ENCODE measurements around the gene AMOTL1. TPM values are rescaled to one million over a fixed set of nuclear protein-coding genes. Genes with fewer than 3 reads are reported as not detected.

The AMOTL1 gene, protein sequence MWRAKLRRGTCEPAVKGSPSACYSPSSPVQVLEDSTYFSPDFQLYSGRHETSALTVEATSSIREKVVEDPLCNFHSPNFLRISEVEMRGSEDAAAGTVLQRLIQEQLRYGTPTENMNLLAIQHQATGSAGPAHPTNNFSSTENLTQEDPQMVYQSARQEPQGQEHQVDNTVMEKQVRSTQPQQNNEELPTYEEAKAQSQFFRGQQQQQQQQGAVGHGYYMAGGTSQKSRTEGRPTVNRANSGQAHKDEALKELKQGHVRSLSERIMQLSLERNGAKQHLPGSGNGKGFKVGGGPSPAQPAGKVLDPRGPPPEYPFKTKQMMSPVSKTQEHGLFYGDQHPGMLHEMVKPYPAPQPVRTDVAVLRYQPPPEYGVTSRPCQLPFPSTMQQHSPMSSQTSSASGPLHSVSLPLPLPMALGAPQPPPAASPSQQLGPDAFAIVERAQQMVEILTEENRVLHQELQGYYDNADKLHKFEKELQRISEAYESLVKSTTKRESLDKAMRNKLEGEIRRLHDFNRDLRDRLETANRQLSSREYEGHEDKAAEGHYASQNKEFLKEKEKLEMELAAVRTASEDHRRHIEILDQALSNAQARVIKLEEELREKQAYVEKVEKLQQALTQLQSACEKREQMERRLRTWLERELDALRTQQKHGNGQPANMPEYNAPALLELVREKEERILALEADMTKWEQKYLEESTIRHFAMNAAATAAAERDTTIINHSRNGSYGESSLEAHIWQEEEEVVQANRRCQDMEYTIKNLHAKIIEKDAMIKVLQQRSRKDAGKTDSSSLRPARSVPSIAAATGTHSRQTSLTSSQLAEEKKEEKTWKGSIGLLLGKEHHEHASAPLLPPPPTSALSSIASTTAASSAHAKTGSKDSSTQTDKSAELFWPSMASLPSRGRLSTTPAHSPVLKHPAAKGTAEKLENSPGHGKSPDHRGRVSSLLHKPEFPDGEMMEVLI
- 32.6 TPM for total RNA-seq

DNA sequence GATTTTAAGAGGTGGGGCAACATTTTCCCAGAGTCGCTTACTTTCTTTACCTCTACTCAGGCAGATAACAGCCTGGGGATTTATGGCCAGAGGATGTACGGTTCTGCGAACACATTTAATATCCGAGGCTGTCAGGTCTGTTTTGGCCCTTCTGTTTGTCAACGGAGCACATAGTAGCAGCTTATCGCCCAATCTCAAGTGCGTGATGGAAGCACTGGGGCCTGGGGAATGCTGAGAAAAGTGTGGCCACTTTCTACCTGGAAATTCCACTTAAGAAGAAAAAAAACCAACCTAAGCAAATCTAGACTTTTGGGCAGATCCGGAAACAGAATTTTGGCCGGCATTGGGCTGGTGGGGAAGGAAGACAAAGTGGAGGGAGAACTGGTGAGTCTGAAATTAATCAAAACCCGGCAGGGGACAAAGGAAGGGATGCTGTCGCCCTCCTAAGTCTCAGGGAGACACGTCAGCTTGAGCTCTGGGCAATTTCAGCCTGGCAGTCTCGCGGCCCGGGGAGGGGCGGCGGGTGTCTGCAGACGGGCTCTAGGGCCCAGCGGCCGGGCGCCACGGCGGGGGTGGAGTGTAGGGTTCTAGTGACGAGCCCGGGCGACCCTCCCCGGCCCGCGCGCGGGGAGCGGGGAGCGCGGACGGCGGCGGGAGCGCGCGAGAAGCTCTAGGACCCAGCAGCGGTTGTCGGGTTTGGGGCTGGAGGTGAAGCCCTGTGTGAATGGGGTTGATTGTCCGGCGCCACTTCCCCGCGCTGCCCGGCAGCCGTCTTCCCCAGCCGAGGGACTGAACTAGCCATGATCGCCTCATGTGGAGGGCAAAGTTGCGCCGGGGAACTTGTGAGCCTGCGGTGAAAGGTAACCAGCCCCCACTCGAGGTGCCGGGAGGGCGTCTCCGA lies at the start of gene AMOTL1:
Gene AMOTL1, plus strand, starts transcription at position 656 of the 901 bp plus-strand sequence. Its CDS starts 156 bp downstream, at position 812.
- no peaks in the 10 kb centered on the region for H3K9me3 ChIP-seq
- H3K4me1 ChIP-seq: peaks cover 0 to 15% of the 10 kb centered on the region in 2 donors
- no peaks in the 10 kb centered on the region for H3K27me3 ChIP-seq
- peak within 1 kb of the TSS; percentile 82 to 98 for H3K4me3 ChIP-seq
- TF ChIP-seq, protein P1, sequence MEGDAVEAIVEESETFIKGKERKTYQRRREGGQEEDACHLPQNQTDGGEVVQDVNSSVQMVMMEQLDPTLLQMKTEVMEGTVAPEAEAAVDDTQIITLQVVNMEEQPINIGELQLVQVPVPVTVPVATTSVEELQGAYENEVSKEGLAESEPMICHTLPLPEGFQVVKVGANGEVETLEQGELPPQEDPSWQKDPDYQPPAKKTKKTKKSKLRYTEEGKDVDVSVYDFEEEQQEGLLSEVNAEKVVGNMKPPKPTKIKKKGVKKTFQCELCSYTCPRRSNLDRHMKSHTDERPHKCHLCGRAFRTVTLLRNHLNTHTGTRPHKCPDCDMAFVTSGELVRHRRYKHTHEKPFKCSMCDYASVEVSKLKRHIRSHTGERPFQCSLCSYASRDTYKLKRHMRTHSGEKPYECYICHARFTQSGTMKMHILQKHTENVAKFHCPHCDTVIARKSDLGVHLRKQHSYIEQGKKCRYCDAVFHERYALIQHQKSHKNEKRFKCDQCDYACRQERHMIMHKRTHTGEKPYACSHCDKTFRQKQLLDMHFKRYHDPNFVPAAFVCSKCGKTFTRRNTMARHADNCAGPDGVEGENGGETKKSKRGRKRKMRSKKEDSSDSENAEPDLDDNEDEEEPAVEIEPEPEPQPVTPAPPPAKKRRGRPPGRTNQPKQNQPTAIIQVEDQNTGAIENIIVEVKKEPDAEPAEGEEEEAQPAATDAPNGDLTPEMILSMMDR (IDR thresholded peaks at IDR 0.05): peak in 1 of 3 experiments; percentile 34
- peak within 1 kb of the TSS; percentile 89 to 98 for H3K27ac ChIP-seq
- intact Hi-C loops (cut with DNase I): loop anchor here (2.0 to 10.0 kb wide), 5 partner anchors 27 to 223 kb away; partner anchors contain the start of genes CWC15, FUT4 and KDM4D
- H3K36me3 ChIP-seq: no peaks in the 10 kb centered on the region
- peak; percentile 73 to 96 for DNase-seq (ENCODE audit: low spot score in 2 of 2)

GRCh38 chr11:94719876-94720275 lies 48.3 kb upstream of the AMOTL1 start:
- Histone ChIP-seq H3K27ac (no peak overlapping the region), H3K4me3 (no peak overlapping the region), H3K9me3 (no peaks in the 10 kb centered on the region), H3K4me1 (no peaks in the 10 kb centered on the region), H3K36me3 (no peaks in the 10 kb centered on the region), H3K27me3 (no peaks in the 10 kb centered on the region)
- DNase-seq (ENCODE audit: low spot score in 2 of 2): no peak
- intact Hi-C loops (cut with DNase I): no loop called here
- TF ChIP-seq, protein P1 (IDR thresholded peaks at IDR 0.05): no peak

DNA sequence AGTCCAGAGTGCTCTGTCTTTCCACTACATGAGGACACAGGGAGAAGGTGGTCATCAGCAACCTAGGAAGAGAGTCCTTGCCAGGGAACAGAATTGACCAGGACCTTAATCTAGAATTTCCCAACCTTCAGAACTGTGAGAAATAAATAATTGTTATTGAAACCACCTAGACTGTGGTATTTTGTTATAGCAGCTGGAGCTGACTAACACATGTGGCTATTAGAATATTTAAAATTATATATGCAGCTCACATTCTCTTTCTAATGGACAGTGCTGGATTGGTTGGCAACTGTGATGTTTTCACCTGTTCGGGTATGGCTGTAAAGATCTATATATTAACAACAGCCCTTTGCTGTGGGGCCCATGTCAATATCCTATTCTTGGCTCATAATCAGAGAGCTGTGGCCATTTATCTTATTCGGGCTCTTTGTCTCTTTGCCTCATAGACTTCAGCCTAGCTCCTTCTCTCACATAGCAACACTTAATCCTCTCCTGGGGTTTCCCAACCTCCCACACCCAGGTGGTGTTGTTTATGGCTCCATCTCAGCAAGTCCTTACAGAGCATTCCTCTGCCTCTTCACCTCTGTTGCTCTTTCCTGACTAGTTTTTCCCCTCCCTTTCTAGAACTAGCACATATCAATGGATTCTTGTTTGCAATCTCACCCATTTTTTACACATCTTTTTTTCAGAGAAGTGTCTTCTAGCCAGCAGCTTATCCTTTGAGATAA lies 46.4 kb upstream of the AMOTL1 start:
- TF ChIP-seq, protein P1 (IDR thresholded peaks at IDR 0.05): no peak
- Histone ChIP-seq H3K9me3 (no peaks in the 10 kb centered on the region), H3K36me3 (no peaks in the 10 kb centered on the region), H3K4me1 (no peaks in the 10 kb centered on the region), H3K4me3 (no peak overlapping the region), H3K27ac (no peak overlapping the region), H3K27me3 (no peaks in the 10 kb centered on the region)
- intact Hi-C loops (cut with DNase I): no loop called here
- DNase-seq (ENCODE audit: low spot score in 2 of 2): no peak

- Histone ChIP-seq H3K4me1 (no peaks in the 10 kb centered on the region), H3K4me3 (no peak overlapping the region), H3K27ac (no peak overlapping the region), H3K9me3 (no peaks in the 10 kb centered on the region), H3K36me3 (no peaks in the 10 kb centered on the region), H3K27me3 (no peaks in the 10 kb centered on the region)
- DNase-seq (ENCODE audit: low spot score in 2 of 2): no peak
- TF ChIP-seq, protein P1 (IDR thresholded peaks at IDR 0.05): no peak
- intact Hi-C loops (cut with DNase I): no loop called here
Observed at GRCh38 chr11:94722735-94723134, 45.4 kb upstream of the AMOTL1 start.
